ENCODE results near the gene OMG. TPM values are rescaled to one million over a fixed set of nuclear protein-coding genes. Genes with fewer than 3 reads are reported as not detected.
"Not testable (repeated sequence)": the region's sequence is repeated elsewhere in the genome, so short reads cannot be mapped to it uniquely, and the experiment has no call there.

Gene OMG
- total and polyA plus RNA-seq, 4 donors: 29.9 to 89.9 (median 68.5) TPM

DNA sequence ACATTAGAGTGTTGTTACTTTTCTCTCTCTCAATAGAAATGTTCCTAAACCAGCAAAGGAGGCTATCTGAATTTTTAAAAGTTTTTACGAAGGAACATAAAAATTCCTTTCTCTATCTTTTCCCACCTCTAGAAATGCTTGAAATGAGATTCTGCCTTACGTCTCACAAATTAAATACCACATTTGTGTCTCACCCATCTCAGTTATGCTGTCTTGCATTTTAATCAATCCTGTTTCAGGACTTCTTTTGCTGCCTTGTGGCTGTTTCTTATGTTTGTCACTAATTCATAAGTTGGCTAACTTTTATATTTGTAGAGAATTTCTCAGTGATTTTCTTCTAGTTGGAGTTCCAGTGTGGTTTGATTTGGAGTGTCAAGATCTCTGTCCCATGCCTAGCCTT lies 3.5 kb downstream of the OMG start:
- H3K4me3 ChIP-seq (ENCODE audit: low read depth, low read length): no peak overlapping the region
- WGBS (ENCODE audit: insufficient coverage): no CpG with 5 or more reads among the region's 2 CpGs
- no peak overlapping the region for H3K27ac ChIP-seq (ENCODE audit: low read depth, low read length)

DNA sequence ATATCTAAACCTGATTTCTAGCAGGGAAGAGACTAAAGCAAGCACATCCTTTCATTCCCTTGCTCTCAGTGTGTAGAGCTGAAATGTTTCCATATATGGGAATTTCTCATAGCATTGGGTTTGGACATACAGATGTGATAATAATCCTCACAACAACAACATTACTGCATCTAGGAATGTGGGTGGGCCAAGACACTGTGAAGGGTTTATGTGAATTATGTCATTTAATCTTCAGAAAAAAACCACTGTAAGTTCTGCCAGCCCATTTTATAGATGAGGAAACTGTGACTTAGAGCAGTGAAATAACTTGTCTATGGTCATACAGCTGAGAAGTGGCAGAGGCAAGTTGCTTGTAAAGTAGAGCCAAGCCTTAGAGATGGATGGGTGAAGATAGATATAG lies 5.2 kb downstream of the OMG start:
- no peaks in the 10 kb centered on the region for H3K27me3 ChIP-seq (ENCODE audit: control insufficient read depth, insufficient read depth, low read length)
- H3K36me3 ChIP-seq (ENCODE audit: control insufficient read depth, insufficient read depth, low read length): peaks cover 4% of the 10 kb centered on the region
- H3K9me3 ChIP-seq (ENCODE audit: control insufficient read depth, insufficient read depth, low read length): no peaks in the 10 kb centered on the region
- no peaks in the 10 kb centered on the region for H3K4me1 ChIP-seq (ENCODE audit: control insufficient read depth, insufficient read depth, low read length)
- H3K4me3 ChIP-seq (ENCODE audit: low read depth, low read length): no peak overlapping the region
- DNase-seq (ENCODE audit: low read depth in 4 of 6, low spot score in 6 of 6): no peak
- H3K27ac ChIP-seq (ENCODE audit: low read depth, low read length): no peak overlapping the region

More for the DNA sequence above, 3.5 kb downstream of the OMG start:
- no peak for DNase-seq (ENCODE audit: low read depth in 4 of 6, low spot score in 6 of 6)
- Histone ChIP-seq H3K27me3 (ENCODE audit: control insufficient read depth, insufficient read depth, low read length) (no peaks in the 10 kb centered on the region), H3K4me1 (ENCODE audit: control insufficient read depth, insufficient read depth, low read length) (no peaks in the 10 kb centered on the region), H3K9me3 (ENCODE audit: control insufficient read depth, insufficient read depth, low read length) (no peaks in the 10 kb centered on the region), H3K36me3 (ENCODE audit: control insufficient read depth, insufficient read depth, low read length) (no peaks in the 10 kb centered on the region)

DNA sequence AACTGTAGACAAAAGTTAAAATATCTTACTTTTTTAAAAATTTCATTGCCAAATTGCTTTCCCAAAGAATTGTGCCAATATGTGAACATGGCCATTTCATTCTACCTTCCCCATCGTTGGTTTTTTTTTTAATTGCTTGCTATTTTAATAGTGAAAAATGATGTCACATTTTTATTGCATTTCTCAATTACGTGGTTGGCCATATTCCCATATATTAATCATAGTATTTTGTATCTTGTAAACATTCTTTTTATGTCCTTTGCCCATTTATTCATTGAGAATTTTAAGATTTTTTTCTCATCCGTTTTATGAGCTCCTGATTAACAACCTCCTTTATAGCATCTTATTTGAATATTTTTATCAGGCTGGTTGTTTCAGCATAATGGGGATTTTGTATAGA lies 7.2 kb downstream of the OMG start:
- no CpG with 5 or more reads among the region's 3 CpGs for WGBS (ENCODE audit: insufficient coverage)
- DNase-seq (ENCODE audit: low read depth in 4 of 6, low spot score in 6 of 6): no peak
- no peaks in the 10 kb centered on the region for H3K9me3 ChIP-seq (ENCODE audit: control insufficient read depth, insufficient read depth, low read length)
- no peak overlapping the region for H3K27ac ChIP-seq (ENCODE audit: low read depth, low read length)
- no peaks in the 10 kb centered on the region for H3K27me3 ChIP-seq (ENCODE audit: control insufficient read depth, insufficient read depth, low read length)
- no peaks in the 10 kb centered on the region for H3K4me1 ChIP-seq (ENCODE audit: control insufficient read depth, insufficient read depth, low read length)
- peaks cover 4% of the 10 kb centered on the region for H3K36me3 ChIP-seq (ENCODE audit: control insufficient read depth, insufficient read depth, low read length)
- no peak overlapping the region for H3K4me3 ChIP-seq (ENCODE audit: low read depth, low read length)

DNA sequence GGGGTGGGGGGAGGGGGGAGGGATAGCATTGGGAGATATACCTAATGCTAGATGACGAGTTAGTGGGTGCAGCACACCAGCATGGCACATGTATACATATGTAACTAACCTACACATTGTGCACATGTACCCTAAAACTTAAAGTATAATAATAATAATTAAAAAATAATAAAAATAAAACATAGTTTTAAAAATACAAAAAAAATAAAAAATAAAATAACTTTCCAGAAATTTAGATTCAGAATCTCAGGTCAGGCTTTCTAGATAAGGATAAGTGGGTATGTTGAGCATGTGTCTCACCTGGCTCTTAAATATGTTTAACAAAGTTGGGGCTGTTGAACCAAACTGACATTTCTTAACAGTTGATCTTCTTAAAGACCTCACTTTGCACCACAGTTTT lies 9.1 kb downstream of the OMG start:
- H3K27ac ChIP-seq (ENCODE audit: low read depth, low read length); H3K36me3 ChIP-seq (ENCODE audit: control insufficient read depth, insufficient read depth, low read length); H3K4me3 ChIP-seq (ENCODE audit: low read depth, low read length); DNase-seq (ENCODE audit: low read depth in 4 of 6, low spot score in 6 of 6); H3K4me1 ChIP-seq (ENCODE audit: control insufficient read depth, insufficient read depth, low read length); H3K27me3 ChIP-seq (ENCODE audit: control insufficient read depth, insufficient read depth, low read length); H3K9me3 ChIP-seq (ENCODE audit: control insufficient read depth, insufficient read depth, low read length): not testable (repeated sequence)
- WGBS (ENCODE audit: insufficient coverage): no CpG with 5 or more reads among the region's 1 CpG

DNA sequence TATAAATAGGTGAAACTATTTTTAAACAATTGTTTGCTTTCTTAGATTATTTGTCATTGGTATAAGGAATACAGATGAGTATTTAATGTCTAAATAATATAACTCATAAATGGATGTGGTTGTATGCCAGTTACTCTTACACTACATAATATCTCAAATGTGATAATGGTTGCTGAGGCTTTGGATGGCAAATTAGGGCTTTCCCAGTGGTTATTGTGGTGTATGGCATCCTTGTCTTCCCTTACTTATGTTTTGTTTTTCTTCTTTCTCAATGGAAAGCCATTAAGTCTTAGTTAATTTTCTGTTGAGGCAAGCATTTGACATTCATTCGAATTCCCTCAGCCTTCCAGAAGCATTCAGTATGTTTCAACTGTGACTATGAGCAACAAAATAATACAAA lies 10.5 kb downstream of the OMG start:
- H3K27ac ChIP-seq (ENCODE audit: low read depth, low read length): no peak overlapping the region
- no peak overlapping the region for H3K4me3 ChIP-seq (ENCODE audit: low read depth, low read length)
- H3K36me3 ChIP-seq (ENCODE audit: control insufficient read depth, insufficient read depth, low read length): peaks cover 12% of the 10 kb centered on the region
- WGBS (ENCODE audit: insufficient coverage): no CpG with 5 or more reads among the region's 1 CpG
- no peaks in the 10 kb centered on the region for H3K27me3 ChIP-seq (ENCODE audit: control insufficient read depth, insufficient read depth, low read length)
- DNase-seq (ENCODE audit: low read depth in 4 of 6, low spot score in 6 of 6): no peak
- H3K9me3 ChIP-seq (ENCODE audit: control insufficient read depth, insufficient read depth, low read length): no peaks in the 10 kb centered on the region
- H3K4me1 ChIP-seq (ENCODE audit: control insufficient read depth, insufficient read depth, low read length): no peaks in the 10 kb centered on the region

DNA sequence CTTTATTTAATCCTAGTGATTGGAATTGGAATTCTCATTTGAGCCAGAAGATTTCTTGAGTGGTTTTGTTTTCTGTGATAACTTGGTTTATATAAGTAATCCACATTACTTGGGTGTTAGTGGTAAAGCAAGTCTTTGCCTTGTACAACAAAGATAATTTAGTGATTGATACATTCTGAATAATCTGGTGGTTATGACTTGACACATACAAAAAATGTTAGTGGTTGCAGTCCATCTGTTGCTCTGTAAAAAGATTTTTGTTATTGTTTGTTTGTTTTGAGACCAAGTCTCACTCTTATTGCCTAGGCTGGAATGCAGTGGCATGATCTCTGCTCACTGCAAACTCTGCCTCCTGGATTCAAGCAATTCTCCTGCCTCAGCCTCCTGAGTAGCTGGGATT lies 13.2 kb downstream of the OMG start:
- no peak for DNase-seq (ENCODE audit: low read depth in 4 of 6, low spot score in 6 of 6)
- H3K27ac ChIP-seq (ENCODE audit: low read depth, low read length): no peak overlapping the region
- H3K4me3 ChIP-seq (ENCODE audit: low read depth, low read length): no peak overlapping the region
- H3K36me3 ChIP-seq (ENCODE audit: control insufficient read depth, insufficient read depth, low read length): peaks cover 16% of the 10 kb centered on the region
- no peaks in the 10 kb centered on the region for H3K4me1 ChIP-seq (ENCODE audit: control insufficient read depth, insufficient read depth, low read length)
- H3K9me3 ChIP-seq (ENCODE audit: control insufficient read depth, insufficient read depth, low read length): no peaks in the 10 kb centered on the region
- no peaks in the 10 kb centered on the region for H3K27me3 ChIP-seq (ENCODE audit: control insufficient read depth, insufficient read depth, low read length)

DNA sequence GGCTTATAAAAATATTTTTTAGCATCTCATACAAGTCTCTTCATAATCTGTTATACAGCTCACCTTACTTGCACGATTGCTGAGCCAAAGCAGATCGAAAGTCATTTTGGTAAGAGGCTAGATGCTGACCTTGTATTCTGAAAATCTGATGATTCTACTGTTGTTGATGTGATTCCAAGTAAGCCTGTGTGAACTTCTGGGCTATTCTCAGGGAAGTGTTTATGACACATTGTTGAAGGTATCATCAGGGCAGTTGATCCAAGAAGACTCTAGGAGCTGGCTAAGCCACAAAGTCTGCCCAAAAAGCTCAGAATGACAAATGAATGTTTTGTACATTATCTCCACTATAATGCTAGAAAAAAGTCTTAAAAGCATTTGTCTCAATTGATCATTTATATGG lies 16.0 kb downstream of the OMG start:
- Histone ChIP-seq H3K27ac (ENCODE audit: low read depth, low read length) (no peak overlapping the region), H3K4me3 (ENCODE audit: low read depth, low read length) (no peak overlapping the region), H3K36me3 (ENCODE audit: control insufficient read depth, insufficient read depth, low read length) (peaks cover 11% of the 10 kb centered on the region), H3K27me3 (ENCODE audit: control insufficient read depth, insufficient read depth, low read length) (no peaks in the 10 kb centered on the region), H3K9me3 (ENCODE audit: control insufficient read depth, insufficient read depth, low read length) (no peaks in the 10 kb centered on the region), H3K4me1 (ENCODE audit: control insufficient read depth, insufficient read depth, low read length) (no peaks in the 10 kb centered on the region)
- 100% methylated on average over 1 of the region's 2 CpGs for WGBS (ENCODE audit: insufficient coverage)
- DNase-seq (ENCODE audit: low read depth in 4 of 6, low spot score in 6 of 6): no peak

DNA sequence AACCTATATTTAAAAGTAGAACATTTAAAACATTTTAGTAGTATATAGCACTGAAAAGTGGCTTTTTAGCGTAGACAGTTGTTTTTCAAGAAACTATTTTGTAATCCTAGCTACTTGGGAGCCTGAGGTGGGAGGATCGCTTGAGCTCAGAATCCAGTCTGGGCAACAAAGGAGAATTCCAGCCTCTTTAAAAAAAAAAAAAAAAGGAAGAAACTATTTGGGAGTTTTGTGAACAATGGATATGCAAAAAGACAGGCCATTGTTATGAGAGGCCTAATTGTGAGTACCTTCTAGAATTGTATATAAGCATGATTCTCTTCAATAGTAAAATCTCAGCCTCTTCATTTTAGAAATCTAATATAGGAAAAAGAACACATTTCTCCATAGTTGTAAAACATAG lies 17.6 kb downstream of the OMG start:
- H3K4me1 ChIP-seq (ENCODE audit: control insufficient read depth, insufficient read depth, low read length): no peaks in the 10 kb centered on the region
- no peak overlapping the region for H3K4me3 ChIP-seq (ENCODE audit: low read depth, low read length)
- H3K27me3 ChIP-seq (ENCODE audit: control insufficient read depth, insufficient read depth, low read length): no peaks in the 10 kb centered on the region
- H3K27ac ChIP-seq (ENCODE audit: low read depth, low read length): no peak overlapping the region
- no peak for DNase-seq (ENCODE audit: low read depth in 4 of 6, low spot score in 6 of 6)
- H3K36me3 ChIP-seq (ENCODE audit: control insufficient read depth, insufficient read depth, low read length): peaks cover 11% of the 10 kb centered on the region
- no peaks in the 10 kb centered on the region for H3K9me3 ChIP-seq (ENCODE audit: control insufficient read depth, insufficient read depth, low read length)
- no CpG with 5 or more reads among the region's 2 CpGs for WGBS (ENCODE audit: insufficient coverage)

DNA sequence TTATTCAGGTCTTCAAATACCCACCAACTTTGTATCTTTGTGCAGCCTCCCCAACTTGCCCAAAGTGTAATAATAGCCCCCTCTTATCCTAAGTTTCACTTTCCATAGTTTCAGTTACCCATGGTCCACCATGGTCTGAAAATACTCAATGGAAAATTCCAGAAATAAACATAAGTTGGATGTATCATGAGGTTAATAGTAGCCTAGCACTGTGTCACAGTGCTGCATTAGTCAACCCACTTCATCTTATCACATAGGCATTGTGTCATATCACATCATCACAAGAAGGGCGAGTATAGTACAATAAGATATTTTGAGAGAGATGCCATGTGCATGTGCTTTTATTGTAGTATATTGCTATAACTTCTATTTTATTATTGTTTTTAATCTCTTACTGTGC lies 21.9 kb downstream of the OMG start:
- DNase-seq (ENCODE audit: low read depth in 4 of 6, low spot score in 6 of 6): no peak
- no peaks in the 10 kb centered on the region for H3K27me3 ChIP-seq (ENCODE audit: control insufficient read depth, insufficient read depth, low read length)
- no CpG with 5 or more reads among the region's 1 CpG for WGBS (ENCODE audit: insufficient coverage)
- no peak overlapping the region for H3K27ac ChIP-seq (ENCODE audit: low read depth, low read length)
- H3K36me3 ChIP-seq (ENCODE audit: control insufficient read depth, insufficient read depth, low read length): peaks cover 7% of the 10 kb centered on the region
- H3K4me1 ChIP-seq (ENCODE audit: control insufficient read depth, insufficient read depth, low read length): no peaks in the 10 kb centered on the region
- no peak overlapping the region for H3K4me3 ChIP-seq (ENCODE audit: low read depth, low read length)
- no peaks in the 10 kb centered on the region for H3K9me3 ChIP-seq (ENCODE audit: control insufficient read depth, insufficient read depth, low read length)

DNA sequence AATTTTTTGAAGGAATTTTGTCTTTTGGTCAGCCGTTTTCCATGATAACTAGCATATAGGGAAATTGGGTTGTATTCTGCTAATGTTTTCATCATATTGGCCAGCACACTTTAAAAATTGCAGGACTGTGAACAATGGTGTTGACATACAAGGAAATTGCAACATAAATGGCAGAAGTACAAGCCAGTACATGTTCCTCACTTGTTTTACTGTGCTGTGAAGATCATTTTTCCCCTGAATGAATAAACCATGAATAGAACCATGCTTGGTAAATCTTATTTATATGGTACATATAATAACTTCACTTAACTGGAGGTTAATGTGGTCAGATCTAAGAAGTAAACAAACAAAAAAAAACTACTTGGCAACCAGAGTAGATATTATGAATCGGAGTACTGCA lies 22.8 kb downstream of the OMG start:
- H3K27ac ChIP-seq (ENCODE audit: low read depth, low read length): no peak overlapping the region
- no CpG with 5 or more reads among the region's 2 CpGs for WGBS (ENCODE audit: insufficient coverage)

DNA sequence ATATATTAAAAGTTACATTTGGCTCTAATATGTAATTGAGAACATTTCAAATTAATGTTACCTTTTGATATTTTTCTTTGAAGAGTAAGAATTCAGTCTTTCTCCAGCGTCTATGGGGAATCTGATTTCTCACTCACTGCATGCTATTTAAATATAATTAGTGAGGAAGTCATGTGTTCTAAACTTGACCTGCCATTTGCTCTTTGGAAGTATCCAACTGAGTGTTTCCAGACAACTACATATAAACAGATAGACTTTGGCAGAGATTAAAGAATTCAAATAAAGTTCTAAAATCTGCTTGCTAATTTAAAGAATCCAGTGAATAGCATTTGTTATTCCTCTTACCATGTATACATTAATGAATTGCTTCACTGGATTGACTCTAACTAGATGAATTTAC lies 23.5 kb downstream of the OMG start:
- DNase-seq (ENCODE audit: low read depth in 4 of 6, low spot score in 6 of 6): no peak
- H3K4me3 ChIP-seq (ENCODE audit: low read depth, low read length): no peak overlapping the region
- H3K36me3 ChIP-seq (ENCODE audit: control insufficient read depth, insufficient read depth, low read length): peaks cover 11% of the 10 kb centered on the region
- WGBS (ENCODE audit: insufficient coverage): no CpG with 5 or more reads among the region's 1 CpG
- no peaks in the 10 kb centered on the region for H3K4me1 ChIP-seq (ENCODE audit: control insufficient read depth, insufficient read depth, low read length)
- no peaks in the 10 kb centered on the region for H3K27me3 ChIP-seq (ENCODE audit: control insufficient read depth, insufficient read depth, low read length)
- no peaks in the 10 kb centered on the region for H3K9me3 ChIP-seq (ENCODE audit: control insufficient read depth, insufficient read depth, low read length)
- no peak overlapping the region for H3K27ac ChIP-seq (ENCODE audit: low read depth, low read length)

More for the DNA sequence above, 22.8 kb downstream of the OMG start:
- H3K4me1 ChIP-seq (ENCODE audit: control insufficient read depth, insufficient read depth, low read length): no peaks in the 10 kb centered on the region
- no peak for DNase-seq (ENCODE audit: low read depth in 4 of 6, low spot score in 6 of 6)
- H3K4me3 ChIP-seq (ENCODE audit: low read depth, low read length): no peak overlapping the region
- peaks cover 8% of the 10 kb centered on the region for H3K36me3 ChIP-seq (ENCODE audit: control insufficient read depth, insufficient read depth, low read length)
- H3K27me3 ChIP-seq (ENCODE audit: control insufficient read depth, insufficient read depth, low read length): no peaks in the 10 kb centered on the region
- no peaks in the 10 kb centered on the region for H3K9me3 ChIP-seq (ENCODE audit: control insufficient read depth, insufficient read depth, low read length)

All from spinal cord (tissue), 10 donors.